Breast epithelium (tissue), 4 donors: ENCODE data around the gene PLXNA2. TPM values are rescaled to one million over a fixed set of nuclear protein-coding genes. Genes with fewer than 3 reads are reported as not detected.

Experiments
- DNase-seq, 2 donors: peaks; one replicate each; pipeline ENCODE4 v3.0.0-alpha.2; 2019; ENCODE audit warnings: low spot score in 2 of 2
- H3K27ac ChIP-seq, 2 donors: fragments of 200-600 bp; sonication (generic) in 1 of 2; one replicate each; pipeline ENCODE4 v1.5.1; 2016 to 2019; ENCODE audit warnings: mild to moderate bottlenecking in 1 of 2
- H3K27me3 ChIP-seq, 2 donors: fragments of 200-600 bp; sonication (generic) in 1 of 2; one replicate each; pipeline versions ENCODE4 v1.5.1 to v1.6.0; 2017 to 2019; ENCODE audit warnings: control low read depth in 1 of 2, mild to moderate bottlenecking in 1 of 2
- H3K36me3 ChIP-seq: fragments of 200-600 bp; one replicate; pipeline ENCODE4 v1.5.1; 2019
- H3K4me1 ChIP-seq, 2 donors: fragments of 200-600 bp; sonication (generic); one replicate each; pipeline ENCODE4 v1.5.1; 2016 to 2019; ENCODE audit warnings: control low read depth in 1 of 2
- H3K4me3 ChIP-seq, 3 donors: fragments of 200-600 bp; sonication (generic); 1 replicate in 2 of 3; 2 replicates in 1 of 3; pipeline ENCODE4 v1.5.1; 2016 to 2019; ENCODE audit warnings: mild to moderate bottlenecking in 3 of 3, moderate library complexity in 2 of 3
- H3K9me3 ChIP-seq, 2 donors: fragments of 200-600 bp; sonication (generic) in 1 of 2; one replicate each; pipeline ENCODE4 v1.5.1; 2016 to 2019; ENCODE audit warnings: control low read depth in 1 of 2
- CTCF ChIP-seq, 3 donors: fragments of 450-650 bp; IDR thresholded peaks; one replicate each; pipeline ENCODE4 v1.5.1; 2016 to 2017; ENCODE audit warnings: antibody characterized with exemption in 3 of 3, mild to moderate bottlenecking in 3 of 3, moderate library complexity in 3 of 3
- POLR2A ChIP-seq: fragments of 450-650 bp; IDR thresholded peaks from one replicate; pipeline ENCODE4 v1.6.1; 2016; ENCODE audit warnings: antibody characterized with exemption, mild to moderate bottlenecking, moderate library complexity
- POLR2AphosphoS5 ChIP-seq, 3 donors: sonication (generic); formaldehyde crosslinking; IDR thresholded peaks; one replicate each; pipeline ENCODE4 v1.6.1; 2017; ENCODE audit warnings: antibody characterized with exemption in 3 of 3
- intact Hi-C: fragments of 100-400 bp; cut with DNase I; formaldehyde crosslinking; loops from one replicate; pipeline ENCODE4 v1.15.1; 2023; ENCODE audit warnings: low total_unique reads
- total RNA-seq, 3 donors: library from RNA; depleted of rRNA; stranded (reverse); fragments of >200 nt; gene quantifications; one replicate each; pipeline ENCODE4 v1.1.0, GENCODE V29; 2016

PLXNA2 gene
- total RNA-seq, 3 donors from 2014 or later, result 11.3 to 18.2 (median 11.5) TPM

GRCh38 chr1:208256556-208256955 lies 12.4 kb upstream of the PLXNA2 start:
- Histone ChIP-seq H3K36me3 (no peaks in the 10 kb centered on the region), H3K4me3 (no peak overlapping the region), H3K4me1 (no peaks in the 10 kb centered on the region), H3K27ac (no peak overlapping the region), H3K27me3 (no peaks in the 10 kb centered on the region), H3K9me3 (peaks cover 0 to 12% of the 10 kb centered on the region in 2 donors)
- peak in 1 of 2 donors; percentile 49 for DNase-seq
- intact Hi-C loops, result no loop called here
- TF ChIP-seq POLR2AphosphoS5 (IDR thresholded peaks at IDR 0.05) (no peak), POLR2A (no peak), CTCF (IDR thresholded peaks at IDR 0.05) (no peak)

GRCh38 chr1:208256091-208256490 lies 11.9 kb upstream of the PLXNA2 start:
- no peak for TF ChIP-seq CTCF (IDR thresholded peaks at IDR 0.05)
- no peak for TF ChIP-seq POLR2AphosphoS5 (IDR thresholded peaks at IDR 0.05)
- TF ChIP-seq POLR2A, result no peak
- DNase-seq, result no peak
- H3K4me1 ChIP-seq, result no peaks in the 10 kb centered on the region
- H3K4me3 ChIP-seq, result no peak overlapping the region
- H3K9me3 ChIP-seq, result peaks cover 0 to 11% of the 10 kb centered on the region in 2 donors
- no peaks in the 10 kb centered on the region for H3K27me3 ChIP-seq
- H3K27ac ChIP-seq, result no peak overlapping the region
- H3K36me3 ChIP-seq, result no peaks in the 10 kb centered on the region
- intact Hi-C loops, result no loop called here

- Histone ChIP-seq H3K36me3 (no peaks in the 10 kb centered on the region), H3K4me1 (no peaks in the 10 kb centered on the region), H3K4me3 (no peak overlapping the region), H3K27me3 (no peaks in the 10 kb centered on the region), H3K27ac (no peak overlapping the region), H3K9me3 (no peaks in the 10 kb centered on the region)
- intact Hi-C loops, result no loop called here
- no peak for DNase-seq
- TF ChIP-seq CTCF (IDR thresholded peaks at IDR 0.05), result no peak
- no peak for TF ChIP-seq POLR2A
- TF ChIP-seq POLR2AphosphoS5 (IDR thresholded peaks at IDR 0.05), result no peak
Measured at GRCh38 chr1:208254862-208255261, 10.7 kb upstream of the PLXNA2 start.

- no peaks in the 10 kb centered on the region for H3K36me3 ChIP-seq
- no peak overlapping the region for H3K27ac ChIP-seq
- H3K9me3 ChIP-seq, result no peaks in the 10 kb centered on the region
- intact Hi-C loops, result no loop called here
- no peaks in the 10 kb centered on the region for H3K4me1 ChIP-seq
- TF ChIP-seq POLR2AphosphoS5 (IDR thresholded peaks at IDR 0.05) (no peak), CTCF (IDR thresholded peaks at IDR 0.05) (no peak), POLR2A (no peak)
- H3K27me3 ChIP-seq, result no peaks in the 10 kb centered on the region
- no peak for DNase-seq
- no peak overlapping the region for H3K4me3 ChIP-seq
Measured at GRCh38 chr1:208254376-208254775, 10.2 kb upstream of the PLXNA2 start.

GRCh38 chr1:208252836-208253576 lies 8.8 kb upstream of the PLXNA2 start:
- DNase-seq, result no peak
- intact Hi-C loops, result loop anchor here (2.0 kb wide), 1 partner anchor 154 kb away; no protein-coding TSS in a partner anchor

More at GRCh38 chr1:208252836-208253576, 8.8 kb upstream of the PLXNA2 start:
- no peaks in the 10 kb centered on the region for H3K9me3 ChIP-seq
- TF ChIP-seq POLR2A (no peak), CTCF (IDR thresholded peaks at IDR 0.05) (no peak), POLR2AphosphoS5 (IDR thresholded peaks at IDR 0.05) (no peak)
- no peak overlapping the region for H3K27ac ChIP-seq
- H3K27me3 ChIP-seq, result no peaks in the 10 kb centered on the region
- H3K4me1 ChIP-seq, result no peaks in the 10 kb centered on the region
- H3K4me3 ChIP-seq, result no peak overlapping the region
- H3K36me3 ChIP-seq, result no peaks in the 10 kb centered on the region
